NCI-H2081 treated with DMSO at 0.1 percent for 48 hours (cell line): ENCODE results near the gene BPIFB2.

Experiments used
- DNase-seq: peaks from one replicate; lab custom pipeline; 2025; lab: John Stamatoyannopoulos, UW

BPIFB2 gene

DNA sequence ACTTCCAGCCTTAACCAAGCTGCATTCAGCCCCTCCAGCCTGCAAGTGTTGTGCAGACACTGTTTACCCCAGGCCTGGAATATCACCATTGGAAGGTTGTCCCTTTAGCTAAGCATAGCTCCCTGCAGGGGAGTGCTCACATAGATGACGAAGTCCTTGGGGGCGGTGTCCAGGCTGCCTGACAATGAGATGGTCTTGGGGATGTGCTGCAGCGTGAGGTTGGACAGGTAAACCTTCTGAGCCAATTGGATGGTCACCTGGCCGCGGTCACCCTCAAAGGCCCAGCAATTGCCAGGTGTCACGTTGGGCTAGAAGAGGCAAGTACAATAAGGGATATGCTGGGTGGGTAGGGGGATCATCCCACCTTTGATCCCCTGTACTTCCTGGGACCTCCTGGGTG is 21.9 kb upstream of the BPIFB2 start:
- no peak for DNase-seq

DNA sequence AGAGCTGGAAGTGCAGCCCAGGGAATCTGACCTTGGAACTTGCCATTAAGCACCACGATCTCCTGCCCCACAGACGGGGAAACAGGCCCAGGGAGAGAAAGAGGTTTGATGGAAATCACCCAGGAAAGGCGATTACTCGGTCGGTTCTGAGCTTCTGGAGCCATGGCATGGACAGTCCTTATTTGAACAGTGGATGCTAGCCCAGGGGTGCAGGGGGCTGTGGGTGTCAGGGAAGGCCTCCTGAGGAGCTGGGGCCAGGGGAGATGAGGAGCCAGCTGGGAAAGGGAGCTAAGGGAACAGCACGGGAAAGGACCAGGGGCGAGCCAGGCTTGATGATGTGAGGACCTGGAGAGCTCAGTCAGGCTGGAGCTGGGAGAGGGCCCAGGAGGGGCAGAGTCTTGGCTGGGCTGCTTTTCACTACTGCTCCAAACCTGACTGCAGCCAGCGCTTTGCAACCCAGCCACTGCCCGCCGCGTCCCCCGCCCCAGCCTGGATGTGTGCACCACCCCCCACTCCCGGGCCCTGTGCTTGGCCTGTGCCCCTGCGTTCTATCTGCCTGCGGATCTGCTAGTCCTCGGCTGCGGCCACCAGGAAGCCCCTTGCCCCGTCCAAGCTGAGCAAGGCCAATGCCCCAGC is 21.1 kb upstream of the BPIFB2 start:
- DNase-seq = no peak

DNA sequence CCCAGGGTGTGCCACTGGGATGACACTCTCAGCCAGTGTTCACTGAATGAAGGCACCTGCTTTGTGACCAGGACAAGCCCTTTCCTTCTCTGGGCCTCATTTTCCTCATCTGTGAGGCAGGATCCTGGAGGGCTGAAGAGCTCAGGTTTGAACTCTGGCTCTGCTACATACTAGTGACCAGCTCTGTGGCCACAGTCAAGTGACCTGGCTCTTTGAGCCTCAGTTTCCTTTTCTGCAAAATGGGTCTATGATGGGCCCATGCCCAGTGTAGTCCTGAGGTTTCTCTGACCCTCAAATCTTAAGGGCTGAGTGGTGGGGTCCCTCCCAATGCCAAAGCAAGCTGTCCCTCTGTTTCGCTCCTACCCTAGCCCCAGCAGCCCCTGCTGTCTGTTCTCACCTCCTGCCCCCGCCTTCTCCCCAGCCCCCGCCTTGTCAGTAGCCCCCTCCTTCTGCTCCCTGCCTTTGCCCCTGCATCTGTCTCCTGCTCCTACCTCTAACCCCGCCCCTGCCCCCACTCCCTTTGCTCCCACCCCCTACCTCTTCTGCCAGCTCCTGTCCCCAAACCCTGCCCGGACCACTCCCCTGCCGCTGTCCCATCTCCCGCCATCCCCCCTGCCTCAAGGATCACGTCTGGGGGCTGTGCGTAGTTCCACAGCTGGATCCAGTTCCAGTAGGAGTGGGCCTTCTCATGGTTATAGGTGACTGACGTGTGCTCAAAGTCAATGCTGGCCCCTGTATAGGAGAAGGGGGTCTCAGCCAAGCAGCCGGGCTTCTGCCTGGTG is 20.3 kb upstream of the BPIFB2 start:
- no peak for DNase-seq

DNA sequence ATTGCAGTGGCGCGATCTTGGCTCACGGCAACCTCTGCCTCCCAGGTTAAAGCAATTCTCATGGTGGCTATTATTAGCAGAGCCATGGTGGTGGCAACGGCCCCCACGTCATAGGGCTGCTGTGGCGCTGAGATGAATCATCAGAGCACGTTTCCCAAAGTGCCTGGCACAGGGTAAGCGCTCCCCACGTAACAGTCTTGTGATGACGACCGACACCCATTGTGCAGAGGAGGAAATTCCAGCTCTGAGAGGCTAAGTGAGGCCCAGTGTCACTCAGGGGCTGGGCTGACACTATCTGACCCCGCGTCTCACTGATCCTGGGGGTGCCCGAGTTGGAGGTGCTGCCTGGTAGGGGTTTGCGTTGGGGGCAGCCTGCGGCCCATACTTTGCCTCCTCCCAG is 19.5 kb upstream of the BPIFB2 start:
- no peak for DNase-seq

DNA sequence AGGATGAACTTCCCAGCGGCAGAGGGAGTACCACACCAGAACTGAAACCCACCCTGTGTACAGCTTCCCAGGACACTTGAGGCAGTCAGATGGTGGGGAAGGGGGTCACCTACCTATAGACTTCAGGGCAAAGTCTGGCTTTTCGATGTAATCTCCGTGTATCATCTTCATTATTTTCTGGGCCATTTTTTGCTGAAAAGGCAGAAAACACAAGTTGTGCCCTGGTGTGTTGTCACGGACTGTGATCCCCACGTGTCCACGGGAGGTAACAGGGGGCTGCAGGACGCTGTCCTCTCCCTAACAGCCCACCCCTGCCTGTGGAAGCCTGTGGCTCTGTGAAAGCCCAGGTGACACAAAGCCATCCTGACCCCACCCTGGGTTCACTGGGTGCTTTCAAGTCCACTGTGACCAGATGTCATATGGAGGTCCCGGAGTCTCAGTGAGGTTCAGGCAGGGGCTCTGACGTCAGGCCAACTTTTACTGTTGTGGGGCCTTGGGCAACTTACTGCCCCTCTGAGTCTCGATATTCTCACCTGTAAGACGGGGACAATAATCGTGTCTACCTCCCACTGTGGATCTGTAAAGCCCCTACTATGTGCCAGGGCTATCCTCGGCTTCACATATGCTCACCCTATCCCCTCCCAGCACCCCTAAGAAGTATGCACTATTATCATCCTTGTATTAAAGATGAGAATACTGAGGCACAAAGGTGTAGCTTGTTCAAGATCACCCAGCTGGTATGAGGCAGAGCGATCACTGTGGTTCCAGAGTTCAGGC is 17.8 kb upstream of the BPIFB2 start:
- DNase-seq = no peak

DNA sequence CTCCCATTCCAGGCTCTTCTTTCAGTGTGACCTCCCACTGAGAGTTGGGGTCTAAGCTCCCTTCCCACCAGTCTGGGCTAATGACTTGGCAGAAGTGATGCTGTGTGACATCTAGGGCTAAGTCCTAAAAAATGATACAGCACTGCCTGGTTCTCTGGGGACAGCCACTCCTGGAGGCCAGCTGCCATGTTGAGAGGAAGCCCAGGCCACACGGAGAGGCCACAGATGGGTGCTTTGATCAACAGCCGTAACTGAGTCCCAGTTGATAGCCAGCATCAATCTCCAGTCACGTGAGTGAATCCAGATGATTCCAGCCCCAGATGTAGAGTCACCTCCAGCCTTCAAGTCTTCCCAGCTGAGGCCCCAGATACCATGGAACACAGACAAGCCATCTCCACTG is 17.1 kb upstream of the BPIFB2 start:
- no peak for DNase-seq

DNA sequence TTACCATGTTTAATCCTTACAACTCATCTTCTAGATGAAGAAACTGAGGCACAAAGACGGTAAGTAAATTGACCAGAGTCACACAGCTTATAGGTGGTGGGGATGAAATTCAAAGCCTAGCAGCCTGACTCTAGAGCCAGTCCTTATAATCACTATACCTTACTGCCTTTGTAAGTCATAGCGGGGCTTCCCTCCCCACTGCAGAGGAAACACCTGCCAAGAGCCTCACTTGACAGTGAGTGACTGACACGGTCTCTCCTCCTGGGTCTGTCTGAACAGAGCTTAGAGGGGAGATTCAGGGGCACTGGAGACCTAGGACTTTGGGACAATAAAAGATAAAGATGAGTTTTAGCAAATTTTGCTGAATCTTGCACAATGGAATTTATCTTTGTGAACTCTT is 16.1 kb upstream of the BPIFB2 start:
- no peak for DNase-seq

DNA sequence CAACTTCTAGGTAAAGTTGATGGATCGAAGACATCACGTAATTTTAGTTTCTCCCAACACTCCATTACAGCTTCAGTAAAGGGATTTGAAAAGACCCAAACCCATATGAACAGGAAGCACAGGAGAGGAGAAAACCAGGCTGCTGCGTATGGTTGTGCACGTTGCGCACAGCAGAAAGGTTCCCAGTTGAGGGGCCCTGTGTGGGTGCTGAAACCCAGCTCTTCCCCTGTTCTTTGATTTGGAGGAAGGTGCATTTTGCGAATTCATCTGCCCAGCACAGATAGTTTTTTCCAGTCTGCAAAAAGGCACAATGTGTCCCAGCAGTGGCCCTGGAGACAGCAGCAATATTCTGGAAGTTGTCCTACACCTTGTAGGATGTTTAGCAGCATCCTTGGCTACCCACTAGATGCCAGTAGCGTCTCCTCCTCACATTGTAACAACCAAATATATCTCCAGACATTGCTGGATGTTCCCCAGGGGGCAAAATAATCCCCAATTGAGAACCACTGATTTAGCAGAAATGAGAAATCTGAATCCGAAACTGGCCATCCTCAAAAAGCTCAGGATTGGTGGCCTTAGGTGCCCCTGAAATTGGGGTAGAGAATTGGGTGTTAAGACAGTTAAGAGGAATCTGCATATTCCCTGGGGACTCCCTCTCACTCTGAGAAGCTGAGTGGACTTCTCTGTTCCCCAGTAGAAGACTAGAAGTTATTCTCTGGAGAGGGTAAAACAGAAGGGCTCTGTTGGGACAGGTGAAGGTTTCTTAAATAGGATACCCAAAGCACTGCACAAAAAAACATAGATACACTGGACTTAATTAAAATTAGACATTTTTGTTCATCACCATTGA is 15.5 kb upstream of the BPIFB2 start:
- no peak for DNase-seq

DNA sequence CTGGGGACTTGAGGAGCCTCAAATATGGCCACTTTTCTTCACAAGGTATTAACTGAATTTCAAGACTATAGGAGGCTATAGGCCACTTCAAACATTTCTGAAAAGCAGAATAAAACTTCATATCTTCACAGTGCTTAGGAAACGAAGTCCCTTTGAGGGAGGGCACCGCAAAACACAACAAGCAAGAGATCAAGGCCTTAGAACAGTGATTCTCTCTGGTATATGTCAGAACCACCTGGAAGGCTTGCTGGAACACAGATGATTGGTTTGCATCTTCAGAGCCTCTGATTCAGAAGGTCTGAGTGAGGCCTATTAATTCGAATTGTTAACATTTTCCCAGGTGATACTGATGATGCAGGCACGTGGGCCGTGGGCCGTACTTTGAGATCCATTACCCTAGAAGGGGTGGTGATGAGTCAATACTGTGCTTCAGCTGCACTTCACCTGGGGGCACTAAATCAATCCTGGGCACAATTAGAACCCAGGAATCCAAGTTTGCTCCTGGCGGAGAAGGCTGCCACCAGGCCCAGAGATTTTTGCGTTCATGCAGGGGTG is 13.9 kb upstream of the BPIFB2 start:
- DNase-seq = no peak

DNA sequence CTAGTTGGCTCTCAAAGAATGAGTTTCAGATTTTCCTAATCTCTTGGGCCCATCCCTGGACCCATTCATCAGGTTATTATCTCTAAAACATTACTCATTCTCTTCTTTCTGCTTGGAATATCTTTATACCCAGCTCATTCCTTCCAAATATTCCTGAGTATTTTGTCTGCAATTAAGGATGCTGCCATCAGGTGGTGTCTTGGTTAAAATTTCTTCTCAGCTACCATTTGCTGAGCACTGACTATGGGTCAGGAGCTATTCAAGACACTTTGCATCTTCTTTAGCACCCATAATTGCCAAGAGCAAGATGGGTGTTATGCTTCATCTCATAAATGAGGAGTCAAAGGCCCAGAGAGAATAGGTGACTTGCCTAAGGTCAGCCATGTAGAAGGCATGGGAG is 11.7 kb upstream of the BPIFB2 start:
- no peak for DNase-seq

DNA sequence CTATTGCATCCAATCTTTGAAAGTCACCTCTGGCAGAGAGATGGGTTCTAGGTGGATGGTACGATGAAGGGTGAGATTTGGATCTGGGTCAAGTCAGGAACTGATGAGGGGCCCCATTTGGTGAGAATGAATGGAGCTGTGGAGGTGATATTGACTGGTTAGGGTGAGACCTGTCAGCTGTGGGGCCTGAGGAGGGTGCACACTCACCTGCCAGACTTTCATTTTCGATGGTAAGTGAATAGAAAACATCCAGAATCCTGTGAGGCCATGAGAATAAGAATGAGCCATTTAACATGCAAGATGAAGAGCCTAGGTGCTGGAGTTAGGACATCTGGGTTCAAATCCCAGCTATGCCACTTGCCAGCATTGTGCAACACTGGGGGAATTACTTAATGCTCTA is 10.1 kb upstream of the BPIFB2 start:
- no peak for DNase-seq

DNA sequence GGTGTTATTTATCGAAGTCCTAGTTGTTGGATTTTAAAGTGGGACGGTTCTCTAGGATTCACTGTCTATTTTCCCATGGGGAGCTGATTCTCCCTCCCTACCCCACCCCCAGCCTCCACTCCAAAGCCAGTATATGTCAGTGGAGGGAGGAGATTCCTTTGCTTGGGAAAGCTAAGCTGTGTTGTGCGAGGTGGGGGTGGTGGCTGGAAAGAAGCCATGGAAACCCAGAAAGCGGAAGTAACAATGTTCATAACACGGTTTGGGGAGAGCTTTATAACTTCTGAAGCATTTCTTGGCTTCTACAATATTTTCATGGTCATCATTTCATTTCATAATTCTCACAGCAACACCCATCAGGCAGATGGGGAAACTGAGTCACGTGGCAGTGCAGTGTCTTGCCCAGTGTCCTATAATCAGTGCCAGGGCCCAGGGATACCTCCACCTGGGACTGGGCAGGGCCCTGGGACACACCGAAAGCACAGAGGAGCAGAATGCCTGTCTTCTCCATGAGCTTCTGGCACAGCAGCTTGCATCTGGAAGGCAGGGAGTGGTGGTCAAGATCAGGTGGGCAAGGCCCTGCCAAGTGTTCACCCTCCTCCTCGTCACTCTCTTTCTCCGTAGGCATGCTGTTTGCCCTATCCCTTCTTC is 7.8 kb upstream of the BPIFB2 start:
- no peak for DNase-seq

DNA sequence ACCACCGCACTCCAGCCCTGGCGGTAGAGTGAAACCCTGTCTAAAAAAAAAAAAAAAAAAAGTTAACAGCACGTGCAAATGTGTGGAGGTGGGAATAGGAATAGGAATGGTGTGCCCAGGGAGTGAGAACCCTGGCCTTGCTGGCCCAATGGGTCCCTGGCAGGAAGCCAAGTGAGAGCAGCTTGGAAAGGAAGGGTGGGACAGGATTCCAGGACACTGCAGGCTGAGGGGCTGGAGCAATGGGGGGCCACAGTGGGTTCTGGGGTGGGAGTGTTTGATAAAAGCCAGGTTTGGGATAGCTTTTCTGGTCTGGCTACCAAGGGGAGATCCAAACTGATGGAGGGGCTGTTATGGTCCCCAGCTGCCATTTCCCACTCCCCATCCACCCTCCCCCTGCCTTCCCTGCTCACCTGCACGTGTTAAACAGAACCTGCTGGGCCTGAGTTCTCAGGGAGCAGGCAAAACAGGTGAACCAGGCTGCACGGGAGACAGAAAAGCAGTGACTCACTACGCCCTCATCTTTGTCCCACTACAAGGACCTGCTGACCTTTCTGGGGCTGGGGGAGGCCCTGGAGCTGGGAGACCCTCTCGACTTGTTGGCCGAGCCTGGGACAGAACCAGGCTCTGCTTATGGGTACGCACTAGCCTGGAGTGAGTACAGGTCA is 6.6 kb upstream of the BPIFB2 start:
- no peak for DNase-seq

DNA sequence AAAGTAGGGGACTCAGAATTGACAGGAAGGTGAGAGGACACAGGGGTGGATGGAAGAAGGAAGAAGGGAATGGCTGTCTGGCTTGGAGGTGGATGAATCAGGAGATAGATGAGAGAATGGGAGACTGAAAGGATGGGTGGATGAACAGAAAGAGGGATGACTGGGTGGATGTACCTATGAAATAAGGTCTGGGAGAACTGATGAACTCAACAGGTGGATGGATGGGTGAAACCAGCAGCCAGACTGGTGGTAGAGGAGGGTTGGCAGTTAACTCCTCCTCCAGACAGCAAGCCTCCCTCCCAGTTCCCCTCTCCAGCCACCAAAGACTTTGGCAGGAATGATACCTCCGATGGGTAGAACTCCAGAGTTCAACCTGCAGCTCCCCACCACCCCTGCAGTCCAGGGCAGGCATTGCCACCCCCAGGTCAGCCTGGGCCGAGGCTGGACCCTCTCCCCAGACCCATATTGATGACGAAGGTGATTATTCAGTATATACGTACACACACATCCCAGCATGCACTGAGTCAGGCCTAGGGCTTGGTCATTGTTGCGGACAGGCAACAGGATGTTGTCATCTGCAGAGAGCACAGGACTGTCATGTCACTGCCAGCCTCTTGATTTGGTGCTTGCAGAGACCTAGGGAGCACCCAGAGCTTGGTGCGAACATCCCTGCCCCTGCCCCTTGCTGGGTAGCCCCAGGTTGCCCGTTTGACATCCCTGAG is 5.3 kb upstream of the BPIFB2 start:
- DNase-seq = no peak

DNA sequence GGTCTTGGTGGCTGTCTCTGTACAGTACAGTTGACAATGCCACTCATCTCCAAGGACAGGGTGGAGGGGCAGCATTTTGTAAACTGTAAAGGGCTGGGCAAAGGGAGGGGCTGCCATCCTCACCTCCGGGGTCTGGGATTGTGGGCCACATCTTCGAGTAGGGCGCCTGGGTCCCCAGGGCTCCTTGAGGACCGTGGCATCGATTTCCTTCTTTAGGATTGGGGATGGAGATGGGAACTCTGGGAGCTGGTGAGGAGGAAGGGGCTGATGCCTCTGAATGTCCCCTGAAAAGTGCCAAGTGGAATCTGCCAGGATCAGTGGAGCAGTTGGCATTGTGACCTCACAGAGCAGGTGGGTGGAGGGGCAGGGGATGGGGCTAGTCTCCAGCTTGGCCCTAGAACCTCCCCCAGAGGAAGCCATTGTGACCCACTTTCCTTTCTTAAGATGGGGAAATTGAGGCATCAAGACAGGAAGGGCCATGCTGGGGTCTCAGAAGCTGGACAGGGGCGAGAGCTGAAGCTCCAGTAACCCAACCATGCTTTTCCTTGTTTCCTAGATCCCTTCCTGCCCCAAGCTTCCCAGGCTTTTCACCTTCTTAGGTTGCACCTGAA is 3.3 kb upstream of the BPIFB2 start, which contains the start of gene SUN5:
SUN5 (minus strand) TSS at position 293 of the 611 bp plus-strand sequence; CDS start at position 200, 93 bp downstream.
- no peak for DNase-seq

DNA sequence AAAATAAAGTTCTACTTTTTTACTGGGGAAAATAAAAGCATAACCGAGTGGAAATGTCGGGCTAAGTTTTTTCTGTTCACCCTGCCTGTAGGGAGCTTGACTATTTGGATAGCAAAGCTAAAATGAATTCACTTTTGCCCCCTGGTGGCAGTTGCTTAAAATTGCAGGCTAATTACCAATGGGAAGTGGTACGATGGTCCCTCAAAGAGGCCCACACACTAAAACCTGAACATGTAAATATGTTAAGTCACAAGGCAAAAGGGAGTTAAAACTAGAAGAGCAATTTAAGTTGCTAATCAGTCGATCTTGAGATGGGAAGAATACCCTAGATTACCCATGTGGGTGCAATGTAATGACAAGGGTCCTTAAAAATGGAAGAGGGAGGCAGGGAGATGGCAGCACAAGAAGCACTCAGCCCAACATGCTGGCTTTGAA is 2.4 kb upstream of the BPIFB2 start:
- DNase-seq = no peak

DNA sequence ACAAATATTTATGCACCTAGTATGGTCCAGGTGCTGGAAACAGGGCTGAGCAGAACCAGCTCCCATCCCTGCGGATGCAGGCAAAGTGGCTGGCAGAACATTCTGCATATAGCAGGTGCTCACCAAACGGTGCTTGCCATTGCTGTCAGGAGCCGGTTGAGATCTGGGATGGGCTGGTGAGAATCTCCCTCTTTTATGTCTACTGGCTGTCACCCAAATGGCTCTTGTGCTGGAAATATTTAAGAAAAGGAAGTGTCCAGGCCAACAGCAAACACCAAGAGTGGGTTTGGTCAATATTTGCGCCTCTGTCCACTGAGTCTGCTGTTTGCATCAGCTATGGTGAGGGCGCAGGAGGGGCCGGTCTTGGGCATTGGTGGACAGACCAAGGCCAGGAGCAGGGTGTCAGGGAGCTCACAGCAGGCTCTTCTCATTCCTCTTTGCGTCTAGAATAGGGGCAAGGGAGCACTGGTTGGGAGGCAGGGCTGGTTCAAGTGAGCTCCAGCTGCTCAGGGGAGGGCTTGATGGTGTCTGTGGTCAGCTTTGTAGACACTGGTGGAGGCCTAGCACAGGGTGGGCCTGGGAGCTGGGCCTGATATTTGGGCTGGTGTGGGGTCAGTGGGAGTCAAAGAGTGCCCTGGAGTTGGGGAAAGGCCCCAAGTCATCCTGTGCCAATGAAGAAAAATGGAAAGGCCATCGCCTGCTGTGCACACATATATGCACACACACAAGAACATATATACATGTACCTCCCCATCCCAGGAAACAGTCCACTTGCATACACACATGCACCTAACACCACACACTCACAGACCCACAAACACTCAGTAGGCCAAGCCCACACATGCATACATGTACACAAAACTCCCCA is 1.4 kb upstream of the BPIFB2 start:
- no peak for DNase-seq

DNA sequence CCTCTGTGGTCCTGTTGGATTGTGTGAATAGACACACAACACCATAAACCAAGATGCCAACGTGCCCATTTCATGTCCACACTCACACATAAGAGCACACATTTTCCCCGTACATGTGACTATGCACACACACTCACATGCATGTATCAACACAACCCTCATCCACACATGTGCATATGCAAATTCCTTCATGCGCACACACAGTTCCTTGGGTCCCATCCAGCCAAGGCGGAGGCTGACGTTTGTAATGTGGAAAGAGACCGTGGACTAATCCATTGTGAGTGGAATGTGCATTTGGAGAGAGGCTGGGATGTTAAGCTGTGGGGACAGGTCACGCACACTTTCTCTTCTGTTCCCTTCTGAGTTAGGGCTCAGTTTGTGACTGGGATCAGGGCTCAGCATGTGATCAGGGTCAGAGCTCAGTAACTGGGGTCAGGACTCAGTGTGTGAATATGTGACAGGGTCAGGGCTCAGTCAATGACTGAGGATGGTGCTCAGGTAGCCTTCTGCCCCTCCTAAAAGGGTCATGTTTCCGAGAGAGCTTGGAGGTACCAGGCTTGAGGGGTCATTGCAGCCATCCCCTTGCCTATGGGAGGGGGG is 628 bp upstream of the BPIFB2 start:
- no peak for DNase-seq
